Hepatocyte (in vitro differentiated cells): ENCODE data around the gene ARL2BP.

Source experiments
- EZH2 ChIP-seq: fragments of 200-600 bp; sonication (generic); IDR thresholded peaks from 2 replicates; pipeline ENCODE4 v1.6.1; 2016; ENCODE audit warnings: antibody characterized with exemption, mild to moderate bottlenecking, borderline replicate concordance
- TF ChIP-seq, protein P1 (sequence below): fragments of 200-600 bp; sonication (generic); IDR thresholded peaks from 2 replicates; pipeline ENCODE4 v1.5.1; 2016; ENCODE audit warnings: antibody characterized with exemption, mild to moderate bottlenecking; ENCODE audit not compliant: poor library complexity

DNA sequence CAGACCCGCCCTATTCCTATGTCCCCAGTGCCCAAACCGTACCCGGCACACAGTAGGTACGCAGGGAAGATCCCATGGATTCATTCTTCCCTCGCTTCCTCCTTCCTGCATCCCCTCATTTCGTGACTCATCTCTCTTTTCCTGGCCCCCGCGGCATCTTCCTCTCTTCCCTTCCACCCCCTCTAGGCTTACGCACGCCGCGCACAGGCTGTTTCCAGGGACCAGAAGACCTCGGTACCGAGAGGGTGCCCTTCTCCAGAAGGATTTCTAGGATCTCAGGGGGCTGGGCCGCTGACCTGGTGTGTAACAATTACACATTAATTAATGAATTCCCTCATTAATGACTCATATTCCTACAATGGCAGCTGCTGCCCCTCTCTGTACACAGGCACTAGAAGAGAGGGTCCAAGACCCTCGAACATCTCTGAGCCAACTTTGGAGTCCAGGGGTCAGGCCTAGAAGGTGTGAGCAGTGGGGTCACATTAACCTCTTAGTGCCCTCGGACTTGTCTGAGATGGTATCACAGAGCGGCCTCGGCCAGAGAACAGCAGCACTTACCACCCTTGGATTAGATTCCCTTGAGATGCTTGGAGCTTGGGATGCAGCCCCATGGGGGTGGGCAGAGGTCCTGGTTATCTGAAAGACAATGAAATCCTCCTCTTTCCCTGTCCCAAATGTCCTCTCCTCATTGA lies 56.2 kb downstream of the ARL2BP start:
- TF ChIP-seq, protein P1, sequence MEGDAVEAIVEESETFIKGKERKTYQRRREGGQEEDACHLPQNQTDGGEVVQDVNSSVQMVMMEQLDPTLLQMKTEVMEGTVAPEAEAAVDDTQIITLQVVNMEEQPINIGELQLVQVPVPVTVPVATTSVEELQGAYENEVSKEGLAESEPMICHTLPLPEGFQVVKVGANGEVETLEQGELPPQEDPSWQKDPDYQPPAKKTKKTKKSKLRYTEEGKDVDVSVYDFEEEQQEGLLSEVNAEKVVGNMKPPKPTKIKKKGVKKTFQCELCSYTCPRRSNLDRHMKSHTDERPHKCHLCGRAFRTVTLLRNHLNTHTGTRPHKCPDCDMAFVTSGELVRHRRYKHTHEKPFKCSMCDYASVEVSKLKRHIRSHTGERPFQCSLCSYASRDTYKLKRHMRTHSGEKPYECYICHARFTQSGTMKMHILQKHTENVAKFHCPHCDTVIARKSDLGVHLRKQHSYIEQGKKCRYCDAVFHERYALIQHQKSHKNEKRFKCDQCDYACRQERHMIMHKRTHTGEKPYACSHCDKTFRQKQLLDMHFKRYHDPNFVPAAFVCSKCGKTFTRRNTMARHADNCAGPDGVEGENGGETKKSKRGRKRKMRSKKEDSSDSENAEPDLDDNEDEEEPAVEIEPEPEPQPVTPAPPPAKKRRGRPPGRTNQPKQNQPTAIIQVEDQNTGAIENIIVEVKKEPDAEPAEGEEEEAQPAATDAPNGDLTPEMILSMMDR = no peak
- TF ChIP-seq EZH2 = no peak
